Chondrocyte (in vitro differentiated cells): Measurements from ENCODE around the gene DDIT3. TPM values are rescaled to one million over a fixed set of nuclear protein-coding genes. Genes with fewer than 3 reads are reported as not detected.

Source experiments
- DNase-seq: peaks from one replicate; pipeline ENCODE4 v3.0.0; 2021; ENCODE audit warnings: mixed read lengths, low spot score
- H3K27ac Mint-ChIP-seq: one replicate; pipeline ENCODE4 v1.8.0; 2021; ENCODE audit warnings: mild to moderate bottlenecking, moderate library complexity, mixed read lengths; ENCODE audit not compliant: unreplicated experiment
- H3K27me3 Mint-ChIP-seq: 2 replicates; pipeline ENCODE4 v1.8.0; 2021; ENCODE audit warnings: low read depth, mixed read lengths
- H3K36me3 Mint-ChIP-seq: 2 replicates; pipeline ENCODE4 v1.8.0; 2021; ENCODE audit warnings: low read depth, mixed read lengths
- H3K4me1 Mint-ChIP-seq: 2 replicates; pipeline ENCODE4 v1.8.0; 2021; ENCODE audit warnings: low read depth, mild to moderate bottlenecking, mixed read lengths
- H3K4me3 Mint-ChIP-seq: one replicate; pipeline ENCODE4 v1.8.0; 2021; ENCODE audit warnings: mild to moderate bottlenecking, moderate library complexity, mixed read lengths; ENCODE audit not compliant: unreplicated experiment
- H3K9me3 Mint-ChIP-seq: 2 replicates; pipeline ENCODE4 v1.8.0; 2021; ENCODE audit warnings: low read depth, mixed read lengths
- total RNA-seq: library from RNA; stranded (reverse); gene quantifications from 3 replicates; pipeline ENCODE4 v1.2.1, GENCODE V29; 2021
- TF ChIP-seq, protein P1 (sequence below): fragments of 200-600 bp; sonication (generic); IDR thresholded peaks from 2 replicates; pipeline ENCODE4 v1.5.0; 2021; ENCODE audit warnings: antibody characterized with exemption, mild to moderate bottlenecking, moderate library complexity

DDIT3 gene
- total RNA-seq, 1 donor from 2014 or later, result 79.1 TPM

DNA sequence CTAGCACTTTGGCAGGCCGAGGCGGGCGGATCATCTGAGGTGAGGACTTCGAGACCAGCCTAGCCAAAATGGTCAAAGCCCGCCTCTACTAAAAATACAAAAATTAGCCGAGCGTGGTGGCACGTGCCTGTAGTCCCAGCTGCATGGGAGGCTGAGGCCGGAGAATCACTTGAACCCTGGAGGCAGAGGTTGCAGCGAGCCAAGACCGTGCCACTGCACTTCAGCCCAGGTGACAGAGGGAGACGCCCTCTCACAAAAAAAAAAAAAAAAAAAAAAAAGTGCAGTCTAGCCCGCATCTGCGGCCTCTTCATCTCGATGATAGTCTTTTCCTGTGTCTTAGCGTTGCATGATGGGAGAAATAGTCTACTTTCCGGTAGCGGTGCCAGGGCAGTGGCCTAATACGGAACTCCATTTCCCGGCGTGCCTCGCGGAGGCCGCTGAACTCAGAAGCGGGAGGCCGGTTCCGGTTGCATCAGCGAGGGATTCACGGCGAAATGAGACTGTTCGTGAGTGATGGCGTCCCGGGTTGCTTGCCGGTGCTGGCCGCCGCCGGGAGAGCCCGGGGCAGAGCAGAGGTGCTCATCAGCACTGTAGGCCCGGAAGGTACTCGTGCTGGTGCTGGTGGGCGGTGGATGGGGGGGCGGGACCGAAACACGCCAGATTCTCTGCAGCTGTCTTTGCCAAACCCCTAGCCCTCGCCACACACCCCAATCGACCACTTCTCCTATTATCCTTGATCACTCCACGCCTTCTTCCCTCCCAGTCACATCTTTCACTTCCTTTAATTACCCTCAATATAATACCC lies 32.5 kb downstream of the DDIT3 start, which contains the start of gene MARS1:
Gene MARS1 (plus strand): TSS at position 472 of the 805 bp plus-strand sequence. CDS start 23 bp downstream, at position 495.
- TF ChIP-seq, protein P1, sequence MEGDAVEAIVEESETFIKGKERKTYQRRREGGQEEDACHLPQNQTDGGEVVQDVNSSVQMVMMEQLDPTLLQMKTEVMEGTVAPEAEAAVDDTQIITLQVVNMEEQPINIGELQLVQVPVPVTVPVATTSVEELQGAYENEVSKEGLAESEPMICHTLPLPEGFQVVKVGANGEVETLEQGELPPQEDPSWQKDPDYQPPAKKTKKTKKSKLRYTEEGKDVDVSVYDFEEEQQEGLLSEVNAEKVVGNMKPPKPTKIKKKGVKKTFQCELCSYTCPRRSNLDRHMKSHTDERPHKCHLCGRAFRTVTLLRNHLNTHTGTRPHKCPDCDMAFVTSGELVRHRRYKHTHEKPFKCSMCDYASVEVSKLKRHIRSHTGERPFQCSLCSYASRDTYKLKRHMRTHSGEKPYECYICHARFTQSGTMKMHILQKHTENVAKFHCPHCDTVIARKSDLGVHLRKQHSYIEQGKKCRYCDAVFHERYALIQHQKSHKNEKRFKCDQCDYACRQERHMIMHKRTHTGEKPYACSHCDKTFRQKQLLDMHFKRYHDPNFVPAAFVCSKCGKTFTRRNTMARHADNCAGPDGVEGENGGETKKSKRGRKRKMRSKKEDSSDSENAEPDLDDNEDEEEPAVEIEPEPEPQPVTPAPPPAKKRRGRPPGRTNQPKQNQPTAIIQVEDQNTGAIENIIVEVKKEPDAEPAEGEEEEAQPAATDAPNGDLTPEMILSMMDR, result peak; percentile 27
- Mint-ChIP-seq H3K27ac (peak within 1 kb of the TSS; percentile 97), H3K27me3 (no peaks in the 10 kb centered on the region), H3K9me3 (no peaks in the 10 kb centered on the region), H3K4me1 (peaks cover 42% of the 10 kb centered on the region), H3K4me3 (peak within 1 kb of the TSS; percentile 99), H3K36me3 (peaks cover 30% of the 10 kb centered on the region)
- DNase-seq, result peak; percentile 94

DNA sequence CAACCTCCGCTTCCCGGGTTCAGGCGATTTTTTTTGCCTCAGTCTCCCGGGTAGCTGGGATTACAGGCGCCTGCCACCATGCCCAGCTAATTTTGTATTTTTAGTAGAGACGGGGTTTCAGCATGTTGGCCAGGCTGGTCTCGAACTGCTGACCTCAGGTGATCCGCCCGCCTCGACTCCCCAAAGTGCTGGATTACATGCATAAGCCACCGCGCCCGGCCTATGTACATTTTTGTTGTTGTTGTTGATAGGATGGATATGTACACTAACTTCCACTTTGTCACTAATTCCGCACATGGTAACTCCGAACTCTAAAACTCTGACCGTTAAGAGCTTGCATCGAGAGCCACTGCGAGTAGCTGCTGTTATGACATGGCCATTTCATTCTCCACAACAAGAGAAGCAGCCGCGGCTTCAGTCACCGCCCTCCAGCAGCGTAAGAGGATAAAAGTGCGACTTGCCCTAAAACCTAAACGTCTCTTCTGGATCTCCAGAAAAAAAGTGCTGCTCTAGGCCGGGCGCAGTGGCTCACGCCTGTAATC lies 33.2 kb downstream of the DDIT3 start:
- no peaks in the 10 kb centered on the region for H3K9me3 Mint-ChIP-seq
- peak overlapping the region; percentile 99 for H3K4me3 Mint-ChIP-seq
- TF ChIP-seq, protein P1, result no peak
- H3K4me1 Mint-ChIP-seq, result peaks cover 40% of the 10 kb centered on the region
- H3K27ac Mint-ChIP-seq, result peak overlapping the region; percentile 27
- no peaks in the 10 kb centered on the region for H3K27me3 Mint-ChIP-seq
- DNase-seq, result peak; percentile 52
- H3K36me3 Mint-ChIP-seq, result peaks cover 27% of the 10 kb centered on the region

DNA sequence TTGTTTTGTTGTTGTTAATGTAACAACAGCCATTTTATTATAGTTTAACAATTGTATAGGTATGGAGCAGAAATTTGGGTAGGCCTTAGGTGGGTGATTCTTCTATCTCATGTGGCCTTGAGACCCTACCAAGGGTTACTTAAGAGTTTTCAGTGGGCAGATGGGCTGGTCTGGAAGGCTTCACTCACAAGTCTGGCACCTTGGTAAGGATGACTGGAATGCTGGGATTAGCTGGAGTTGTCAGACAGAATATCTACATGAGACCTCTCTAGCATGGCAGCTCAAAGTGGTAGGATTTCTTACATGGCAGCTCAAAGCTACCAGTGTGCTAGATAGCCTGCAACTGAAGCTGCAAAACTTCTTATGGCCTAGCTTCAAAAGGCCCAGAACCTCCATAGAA lies 34.6 kb downstream of the DDIT3 start:
- Mint-ChIP-seq H3K9me3 (no peaks in the 10 kb centered on the region), H3K36me3 (peaks cover 14% of the 10 kb centered on the region), H3K4me1 (peaks cover 33% of the 10 kb centered on the region), H3K27me3 (no peaks in the 10 kb centered on the region), H3K4me3 (no peak overlapping the region), H3K27ac (no peak overlapping the region)
- DNase-seq, result no peak
- TF ChIP-seq, protein P1, result no peak

DNA sequence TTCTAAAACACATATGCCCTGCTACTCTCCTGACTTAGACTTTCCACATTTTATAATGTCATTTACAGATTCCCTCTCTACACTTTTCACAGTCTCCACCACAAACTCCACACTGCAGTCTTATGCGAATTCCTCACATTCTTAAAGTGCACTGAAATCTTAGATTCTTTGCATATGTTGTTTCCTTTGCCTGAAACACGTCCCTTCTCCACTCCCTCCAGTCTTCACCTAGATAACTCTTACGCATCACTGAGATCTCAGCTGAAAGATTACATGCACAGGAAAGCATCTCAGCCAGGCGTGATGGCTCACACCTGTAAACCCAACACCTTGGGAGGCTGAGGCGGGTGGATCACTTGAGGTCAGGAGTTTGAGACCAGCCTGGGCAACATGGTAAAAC lies 36.8 kb downstream of the DDIT3 start:
- no peaks in the 10 kb centered on the region for H3K9me3 Mint-ChIP-seq
- TF ChIP-seq, protein P1, result no peak
- H3K36me3 Mint-ChIP-seq, result peaks cover 1% of the 10 kb centered on the region
- peak; percentile 7 for DNase-seq
- no peak overlapping the region for H3K4me3 Mint-ChIP-seq
- H3K4me1 Mint-ChIP-seq, result peaks cover 23% of the 10 kb centered on the region
- peak overlapping the region; percentile 68 for H3K27ac Mint-ChIP-seq
- no peaks in the 10 kb centered on the region for H3K27me3 Mint-ChIP-seq

DNA sequence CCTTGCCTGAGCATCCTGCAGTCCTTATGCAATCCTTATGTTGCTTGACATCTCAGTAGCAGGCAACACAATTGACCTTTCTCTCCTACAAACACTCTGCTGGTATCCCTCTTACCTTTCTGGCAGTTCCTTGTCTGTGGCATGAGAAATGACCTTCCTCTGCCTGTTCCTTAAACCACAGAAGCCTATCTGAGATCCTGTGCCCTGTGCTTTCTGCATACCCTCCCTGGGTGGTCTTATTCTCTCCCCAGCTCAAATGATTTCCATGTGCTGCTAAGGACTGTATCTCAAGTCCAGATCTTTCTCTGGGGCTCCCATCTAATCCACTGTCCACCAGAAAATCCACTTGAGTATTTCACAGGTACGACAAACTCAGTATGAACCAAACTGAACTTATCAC lies 38.6 kb downstream of the DDIT3 start:
- DNase-seq, result no peak
- no peaks in the 10 kb centered on the region for H3K9me3 Mint-ChIP-seq
- H3K4me3 Mint-ChIP-seq, result no peak overlapping the region
- no peaks in the 10 kb centered on the region for H3K36me3 Mint-ChIP-seq
- H3K27me3 Mint-ChIP-seq, result no peaks in the 10 kb centered on the region
- TF ChIP-seq, protein P1, result no peak
- H3K4me1 Mint-ChIP-seq, result peaks cover 22% of the 10 kb centered on the region
- no peak overlapping the region for H3K27ac Mint-ChIP-seq
